AG04449 (cell line): ENCODE measurements around the gene TRIM7.

Experiments used
- CTCF ChIA-PET: fragments of 350-600 bp; formaldehyde crosslinking; extraction: SDS; loops from one replicate; lab custom pipeline; 2021; ENCODE audit warnings: antibody characterized with exemption; lab: Yijun Ruan, JAX
- POLR2A ChIA-PET: fragments of 400-600, 350-600 bp; formaldehyde crosslinking; extraction: SDS; loops from one replicate; lab custom pipeline; 2020; ENCODE audit warnings: antibody characterized with exemption, inconsistent platforms; lab: Yijun Ruan, JAX
- DNase-seq: peaks from one replicate; pipeline ENCODE4 v3.0.0-alpha.2; 2010; ENCODE audit warnings: low read depth, low spot score
- H3K4me3 ChIP-seq: 2 replicates; pipeline ENCODE4 v1.5.1; 2011; ENCODE audit warnings: low read depth, mild to moderate bottlenecking, control low read depth, low read length
- TF ChIP-seq, protein P1 (sequence below): IDR thresholded peaks from one replicate; pipeline ENCODE4 v1.5.1; 2011; ENCODE audit warnings: mild to moderate bottlenecking, moderate library complexity, low read length, control low read depth, inconsistent platforms; ENCODE audit not compliant: insufficient read depth; ENCODE audit errors: missing control alignments

Gene TRIM7

DNA sequence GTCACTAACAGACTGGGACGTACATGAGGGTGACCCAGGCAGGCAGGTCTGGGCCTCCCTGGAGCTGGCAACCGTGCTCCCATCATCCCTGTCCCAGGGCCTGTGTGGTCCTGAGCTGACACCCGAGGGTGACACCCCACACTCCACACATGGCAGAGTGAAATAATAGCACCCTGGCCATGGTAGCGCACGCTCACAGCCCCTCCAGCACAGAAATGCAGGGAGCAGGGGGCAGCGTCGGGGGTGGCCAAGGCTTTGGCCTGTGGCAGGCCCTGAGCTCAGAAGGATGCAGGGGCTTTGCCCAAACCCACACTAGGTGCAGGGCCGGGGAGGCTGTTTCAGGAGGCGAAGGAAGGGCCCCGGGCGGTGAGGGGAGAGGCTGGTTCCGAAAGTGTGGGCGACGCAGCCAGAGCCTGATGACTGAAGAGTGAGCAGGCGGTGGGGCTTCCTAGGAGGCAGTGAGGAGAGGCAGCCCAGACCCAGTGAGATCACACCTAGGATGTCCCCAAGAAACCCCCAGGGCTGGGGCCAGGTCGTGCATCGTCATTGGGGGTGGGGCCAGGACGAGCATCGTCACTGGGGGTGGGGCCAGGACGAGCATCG is 44.7 kb downstream of the TRIM7 start:
- CTCF ChIA-PET: interaction anchor here (1.0 to 2.2 kb wide), 7 partner anchors 8 to 379 kb away, joined by 3 to 12 read pairs (median 4); no protein-coding TSS in a partner anchor
- H3K4me3 ChIP-seq: peak overlapping the region; percentile 50
- DNase-seq: no peak
- TF ChIP-seq, protein P1, sequence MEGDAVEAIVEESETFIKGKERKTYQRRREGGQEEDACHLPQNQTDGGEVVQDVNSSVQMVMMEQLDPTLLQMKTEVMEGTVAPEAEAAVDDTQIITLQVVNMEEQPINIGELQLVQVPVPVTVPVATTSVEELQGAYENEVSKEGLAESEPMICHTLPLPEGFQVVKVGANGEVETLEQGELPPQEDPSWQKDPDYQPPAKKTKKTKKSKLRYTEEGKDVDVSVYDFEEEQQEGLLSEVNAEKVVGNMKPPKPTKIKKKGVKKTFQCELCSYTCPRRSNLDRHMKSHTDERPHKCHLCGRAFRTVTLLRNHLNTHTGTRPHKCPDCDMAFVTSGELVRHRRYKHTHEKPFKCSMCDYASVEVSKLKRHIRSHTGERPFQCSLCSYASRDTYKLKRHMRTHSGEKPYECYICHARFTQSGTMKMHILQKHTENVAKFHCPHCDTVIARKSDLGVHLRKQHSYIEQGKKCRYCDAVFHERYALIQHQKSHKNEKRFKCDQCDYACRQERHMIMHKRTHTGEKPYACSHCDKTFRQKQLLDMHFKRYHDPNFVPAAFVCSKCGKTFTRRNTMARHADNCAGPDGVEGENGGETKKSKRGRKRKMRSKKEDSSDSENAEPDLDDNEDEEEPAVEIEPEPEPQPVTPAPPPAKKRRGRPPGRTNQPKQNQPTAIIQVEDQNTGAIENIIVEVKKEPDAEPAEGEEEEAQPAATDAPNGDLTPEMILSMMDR: no peak
- POLR2A ChIA-PET: no interaction called here

DNA sequence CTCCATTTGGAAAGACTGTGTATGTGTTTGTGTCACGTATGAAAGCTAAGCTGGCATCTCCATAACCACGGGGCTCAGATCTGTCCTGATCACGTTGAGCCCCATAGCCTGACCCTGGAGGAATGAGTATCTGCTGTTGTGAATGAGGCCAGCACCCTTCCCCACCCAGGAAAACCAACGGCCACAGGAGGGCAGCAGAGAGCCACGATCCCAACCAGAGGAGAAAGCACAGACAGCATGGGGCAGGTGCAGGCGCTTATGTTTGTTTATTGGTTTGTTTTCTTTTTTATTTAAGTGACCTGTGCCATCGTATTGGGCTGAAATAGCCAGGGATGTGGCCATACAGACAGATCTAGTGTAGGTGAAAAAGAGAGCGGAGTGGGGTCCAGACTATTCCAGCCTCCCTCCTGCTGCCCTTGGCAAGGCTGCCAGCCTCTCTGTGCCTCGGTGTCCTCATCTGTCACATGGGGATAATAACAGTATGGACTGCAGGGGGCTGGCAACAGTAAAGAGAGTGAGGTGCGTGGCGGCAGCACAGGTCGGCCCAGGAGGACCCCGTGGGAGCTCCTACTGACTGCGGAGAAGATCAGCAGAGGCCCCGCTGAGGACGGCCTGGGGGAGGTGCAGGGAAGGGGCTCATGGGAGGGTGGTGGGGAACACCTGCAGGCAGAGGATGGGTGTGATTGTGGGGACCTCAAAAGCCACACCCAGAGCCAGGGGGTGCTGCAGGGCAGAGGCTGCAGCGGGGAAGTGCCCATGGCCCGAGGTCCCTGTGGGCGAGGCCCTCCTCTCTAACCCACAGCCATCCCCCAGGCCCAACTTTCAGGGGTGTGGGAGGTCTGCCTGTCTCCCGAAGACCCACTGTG is 45.5 kb downstream of the TRIM7 start:
- TF ChIP-seq, protein P1: peak; percentile 93
- no peak for DNase-seq
- ChIA-PET CTCF (interaction anchor here (0.6 to 2.2 kb wide), 10 partner anchors 8 to 378 kb away, joined by 3 to 12 read pairs (median 4); no protein-coding TSS in a partner anchor), POLR2A (no interaction called here)
- H3K4me3 ChIP-seq: no peak overlapping the region

DNA sequence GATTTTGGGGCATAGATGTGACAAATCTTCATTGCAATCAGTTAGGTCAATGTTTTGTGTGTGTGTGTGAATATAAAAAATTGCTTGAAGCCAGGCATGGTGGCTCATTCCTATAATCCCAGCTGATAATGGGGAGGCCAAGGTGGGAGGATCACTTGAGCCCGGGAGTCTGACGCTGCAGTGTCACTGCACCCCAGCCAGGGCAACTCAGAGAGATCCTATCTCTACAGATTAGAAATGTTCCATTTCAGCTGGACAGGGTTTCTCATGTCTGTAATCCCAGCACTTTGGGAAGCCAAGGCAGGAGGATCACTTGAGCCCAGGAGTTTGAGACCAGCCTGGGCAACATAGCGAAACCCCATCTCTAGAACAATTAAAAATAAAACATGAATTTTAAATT is 46.1 kb downstream of the TRIM7 start:
- POLR2A ChIA-PET: no interaction called here
- no peak overlapping the region for H3K4me3 ChIP-seq
- CTCF ChIA-PET: interaction anchor here (0.6 to 2.2 kb wide), 8 partner anchors 9 to 378 kb away, joined by 3 to 12 read pairs (median 6); no protein-coding TSS in a partner anchor
- no peak for DNase-seq
- TF ChIP-seq, protein P1: no peak

DNA sequence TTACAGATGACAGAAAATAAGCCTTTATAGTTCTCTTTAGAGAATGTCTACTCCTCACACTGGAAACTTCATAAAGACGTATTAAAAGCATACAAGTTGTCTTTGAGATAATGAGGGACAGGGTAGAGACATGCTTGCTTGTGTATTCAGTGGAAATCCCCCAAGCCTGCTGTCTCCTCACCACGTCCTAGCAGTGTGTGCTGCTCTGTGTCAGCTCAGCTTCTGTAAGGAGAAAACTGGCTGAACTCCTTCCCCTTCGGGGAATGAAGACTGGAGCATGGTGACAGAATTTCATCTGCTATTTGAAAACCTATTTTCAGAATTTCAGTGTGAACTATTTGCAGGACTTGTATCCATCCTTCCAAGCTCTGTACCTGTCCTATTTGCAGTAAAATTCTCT is 48.2 kb downstream of the TRIM7 start:
- ChIA-PET CTCF (interaction anchor here (2.2 kb wide), 1 partner anchor 372 kb away, joined by 7 read pairs; no protein-coding TSS in a partner anchor), POLR2A (no interaction called here)
- TF ChIP-seq, protein P1: no peak
- no peak overlapping the region for H3K4me3 ChIP-seq
- DNase-seq: no peak

DNA sequence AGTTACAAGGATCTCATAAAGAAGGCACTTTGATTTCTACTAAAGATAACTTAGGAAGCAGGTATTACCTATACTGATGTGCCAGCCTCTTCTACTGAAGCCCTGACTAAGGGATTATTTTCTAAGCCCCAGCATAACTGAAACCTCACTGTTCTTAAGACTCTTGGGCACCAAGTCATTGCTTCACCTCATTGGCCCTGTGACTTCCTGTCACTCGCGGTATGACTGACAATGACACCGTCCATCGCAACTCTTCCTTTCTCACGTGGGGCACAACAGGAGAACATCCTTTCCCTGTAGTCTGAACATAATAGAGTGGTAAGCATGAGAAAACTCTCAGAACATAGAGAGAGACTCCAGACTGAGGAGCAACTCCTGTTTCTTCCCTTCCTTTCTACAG is 51.2 kb downstream of the TRIM7 start:
- TF ChIP-seq, protein P1: no peak
- no peak for DNase-seq
- ChIA-PET POLR2A (no interaction called here), CTCF (interaction anchor here (1.4 kb wide), 1 partner anchor 369 kb away, joined by 4 read pairs; no protein-coding TSS in a partner anchor)
- H3K4me3 ChIP-seq: no peak overlapping the region

DNA sequence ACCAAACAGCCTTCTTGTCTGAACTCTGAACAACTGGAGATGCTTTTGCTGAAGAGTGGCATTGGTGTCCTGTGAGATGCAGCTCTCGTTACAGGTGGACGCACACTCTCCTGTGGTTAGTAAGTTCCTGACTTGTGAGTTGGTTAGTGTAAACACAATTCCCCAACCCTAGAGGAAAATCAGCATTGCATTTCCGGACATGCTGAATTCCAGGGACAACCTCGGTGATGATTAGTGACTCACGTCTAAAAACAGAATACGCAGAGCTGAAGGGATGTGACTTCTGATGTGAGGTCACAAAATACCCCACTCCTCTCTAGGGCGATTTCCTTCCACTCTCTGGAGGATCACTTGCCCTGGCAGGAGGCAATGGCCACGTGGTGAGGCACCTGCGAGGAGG is 52.6 kb downstream of the TRIM7 start:
- DNase-seq: no peak
- ChIA-PET CTCF (interaction anchor here (0.6 to 1.4 kb wide), 3 partner anchors 8 to 368 kb away, joined by 3 to 4 read pairs (median 4); no protein-coding TSS in a partner anchor), POLR2A (no interaction called here)
- no peak overlapping the region for H3K4me3 ChIP-seq
- TF ChIP-seq, protein P1: no peak
